ENCODE results near the gene ADARB2. TPM values are rescaled to one million over a fixed set of nuclear protein-coding genes. Genes with fewer than 3 reads are reported as not detected.

ADARB2 gene
- polyA plus RNA-seq, 3 donors = not detected

DNA sequence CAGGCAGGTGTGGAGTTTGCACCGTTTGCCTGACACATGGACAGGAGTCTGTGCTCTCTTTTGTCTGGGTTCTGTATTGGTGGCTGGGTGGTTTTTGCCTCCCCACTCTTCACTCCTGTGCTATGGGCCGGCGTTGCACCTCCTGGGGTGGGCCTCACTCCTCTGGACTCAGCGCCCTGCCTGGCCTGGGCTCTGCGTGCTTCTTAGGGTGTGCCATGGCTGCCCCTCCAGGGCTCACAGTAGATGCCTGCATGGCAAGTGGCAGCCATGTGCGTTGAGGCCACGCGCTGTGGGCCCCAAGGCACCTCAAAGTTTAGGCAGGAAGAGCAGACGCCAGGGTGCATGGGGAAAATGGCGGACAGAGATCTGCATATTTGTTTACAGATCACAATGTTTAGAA is 319.8 kb downstream of the ADARB2 start:
- H3K36me3 Mint-ChIP-seq = no peaks in the 10 kb centered on the region
- Histone ChIP-seq H3K79me2 (ENCODE audit: insufficient read depth, low read length) (no peaks in the 10 kb centered on the region), H3K4me2 (replicated peaks; ENCODE audit: extremely low read depth, low read length, poor library complexity, severe bottlenecking) (no peak overlapping the region), H3K27me3 (ENCODE audit: control insufficient read depth in 2 of 2, insufficient read depth in 2 of 2, low read length in 2 of 2) (peaks cover 0 to 8% of the 10 kb centered on the region in 2 donors), H3K9me3 (replicated peaks in 1 of 2; ENCODE audit: control insufficient read depth in 1 of 2, insufficient read depth in 1 of 2, low read length in 2 of 2) (peaks cover 0 to 5% of the 10 kb centered on the region in 2 donors), H4K20me1 (ENCODE audit: insufficient read depth, low read length) (no peaks in the 10 kb centered on the region), H2AFZ (ENCODE audit: insufficient read depth, low read depth, low read length, poor library complexity, severe bottlenecking) (no peak overlapping the region), H3K4me1 (ENCODE audit: control insufficient read depth in 1 of 2, insufficient read depth in 2 of 2, low read length in 2 of 2) (no peaks in the 10 kb centered on the region), H3K27ac (ENCODE audit: low read depth in 1 of 2, low read length in 2 of 2) (no peak overlapping the region), H3K36me3 (replicated peaks in 1 of 2; ENCODE audit: control insufficient read depth in 1 of 2, insufficient read depth in 2 of 2, low read length in 2 of 2) (no peaks in the 10 kb centered on the region), H3K4me3 (replicated peaks in 1 of 3; ENCODE audit: low read depth in 2 of 3, low read length in 3 of 3) (no peak overlapping the region), H3K9ac (ENCODE audit: insufficient read depth, low read length, poor library complexity, severe bottlenecking) (no peak overlapping the region)
- TF ChIP-seq, protein P1, sequence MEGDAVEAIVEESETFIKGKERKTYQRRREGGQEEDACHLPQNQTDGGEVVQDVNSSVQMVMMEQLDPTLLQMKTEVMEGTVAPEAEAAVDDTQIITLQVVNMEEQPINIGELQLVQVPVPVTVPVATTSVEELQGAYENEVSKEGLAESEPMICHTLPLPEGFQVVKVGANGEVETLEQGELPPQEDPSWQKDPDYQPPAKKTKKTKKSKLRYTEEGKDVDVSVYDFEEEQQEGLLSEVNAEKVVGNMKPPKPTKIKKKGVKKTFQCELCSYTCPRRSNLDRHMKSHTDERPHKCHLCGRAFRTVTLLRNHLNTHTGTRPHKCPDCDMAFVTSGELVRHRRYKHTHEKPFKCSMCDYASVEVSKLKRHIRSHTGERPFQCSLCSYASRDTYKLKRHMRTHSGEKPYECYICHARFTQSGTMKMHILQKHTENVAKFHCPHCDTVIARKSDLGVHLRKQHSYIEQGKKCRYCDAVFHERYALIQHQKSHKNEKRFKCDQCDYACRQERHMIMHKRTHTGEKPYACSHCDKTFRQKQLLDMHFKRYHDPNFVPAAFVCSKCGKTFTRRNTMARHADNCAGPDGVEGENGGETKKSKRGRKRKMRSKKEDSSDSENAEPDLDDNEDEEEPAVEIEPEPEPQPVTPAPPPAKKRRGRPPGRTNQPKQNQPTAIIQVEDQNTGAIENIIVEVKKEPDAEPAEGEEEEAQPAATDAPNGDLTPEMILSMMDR (IDR thresholded peaks at IDR 0.05) = no peak
- WGBS (ENCODE audit: insufficient coverage) = 90% methylated on average over 6 of the region's 10 CpGs
- H3K27ac Mint-ChIP-seq = no peak overlapping the region
- peaks cover 17 to 21% (median 19%) of the 10 kb centered on the region in 3 donors for H3K27me3 Mint-ChIP-seq (ENCODE audit: low read depth in 3 of 3)
- intact Hi-C loops (cut with micrococcal nuclease) = no loop called here
- peaks cover 5% of the 10 kb centered on the region for H3K4me1 Mint-ChIP-seq
- H3K4me3 Mint-ChIP-seq = no peak overlapping the region
- no peak for DNase-seq
- peaks cover 3 to 10% (median 6%) of the 10 kb centered on the region in 7 donors for H3K9me3 Mint-ChIP-seq

DNA sequence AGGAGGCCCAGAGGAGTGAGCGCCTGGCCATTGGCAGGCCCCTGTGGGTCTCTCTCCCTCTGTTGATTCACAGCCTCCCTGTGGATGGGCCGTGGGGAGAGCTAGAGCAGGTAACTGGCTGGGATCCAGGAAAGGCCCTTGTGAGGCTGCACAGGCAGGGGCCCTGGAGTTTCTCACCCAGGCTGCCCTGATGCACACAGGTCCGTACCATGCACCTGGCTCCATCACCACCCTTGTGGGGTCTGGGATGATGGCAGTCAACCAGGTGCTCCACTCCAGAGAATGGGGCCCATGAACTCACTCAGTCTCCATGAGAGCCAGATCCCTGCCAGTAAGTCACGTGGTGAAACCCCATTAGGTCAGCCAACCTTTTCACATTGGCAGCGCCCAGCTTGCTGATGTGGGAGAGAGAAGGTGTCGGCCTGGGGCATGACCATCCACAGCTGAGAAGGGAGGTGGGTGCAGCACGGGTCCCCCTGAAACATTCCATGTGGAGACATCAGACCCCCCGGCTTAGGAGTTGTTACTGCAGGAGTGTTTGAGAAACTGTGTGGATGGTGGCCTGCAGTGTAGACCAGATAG is 320.8 kb downstream of the ADARB2 start:
- Histone ChIP-seq H3K9ac (ENCODE audit: insufficient read depth, low read length, poor library complexity, severe bottlenecking) (no peak overlapping the region), H3K36me3 (replicated peaks in 1 of 2; ENCODE audit: control insufficient read depth in 1 of 2, insufficient read depth in 2 of 2, low read length in 2 of 2) (no peaks in the 10 kb centered on the region), H3K79me2 (ENCODE audit: insufficient read depth, low read length) (no peaks in the 10 kb centered on the region), H3K4me1 (ENCODE audit: control insufficient read depth in 1 of 2, insufficient read depth in 2 of 2, low read length in 2 of 2) (no peaks in the 10 kb centered on the region), H3K9me3 (replicated peaks in 1 of 2; ENCODE audit: control insufficient read depth in 1 of 2, insufficient read depth in 1 of 2, low read length in 2 of 2) (peaks cover 0 to 5% of the 10 kb centered on the region in 2 donors), H3K4me3 (replicated peaks in 1 of 3; ENCODE audit: low read depth in 2 of 3, low read length in 3 of 3) (no peak overlapping the region), H3K4me2 (replicated peaks; ENCODE audit: extremely low read depth, low read length, poor library complexity, severe bottlenecking) (no peak overlapping the region), H2AFZ (ENCODE audit: insufficient read depth, low read depth, low read length, poor library complexity, severe bottlenecking) (no peak overlapping the region), H3K27ac (ENCODE audit: low read depth in 1 of 2, low read length in 2 of 2) (no peak overlapping the region), H3K27me3 (ENCODE audit: control insufficient read depth in 2 of 2, insufficient read depth in 2 of 2, low read length in 2 of 2) (peaks cover 0 to 8% of the 10 kb centered on the region in 2 donors), H4K20me1 (ENCODE audit: insufficient read depth, low read length) (no peaks in the 10 kb centered on the region)
- no peak for DNase-seq
- WGBS (ENCODE audit: insufficient coverage) = 95% methylated on average over 5 of the region's 8 CpGs
- intact Hi-C loops (cut with micrococcal nuclease) = no loop called here
- Mint-ChIP-seq H3K4me1 (peaks cover 5% of the 10 kb centered on the region), H3K9me3 (peaks cover 3 to 10% (median 6%) of the 10 kb centered on the region in 7 donors), H3K4me3 (no peak overlapping the region), H3K27me3 (ENCODE audit: low read depth in 3 of 3) (peaks cover 23 to 24% (median 23%) of the 10 kb centered on the region in 3 donors), H3K27ac (peak overlapping the region in 1 of 7 donors; percentile 7), H3K36me3 (no peaks in the 10 kb centered on the region)
- TF ChIP-seq, protein P1 (IDR thresholded peaks at IDR 0.05) = no peak
